Motor neuron (in vitro differentiated cells): ENCODE data around the gene PLB1. TPM values are rescaled to one million over a fixed set of nuclear protein-coding genes. Genes with fewer than 3 reads are reported as not detected.
A peak's percentile ranks its signal among the peaks of the same experiment; 100 is the strongest.

ENCODE experiments used
- ATAC-seq, 8 experiments: fragments of 200-7000 bp; cut with Tn5 transposase; replicated peaks in 6 of 8; 2 replicates each; pipeline ENCODE4 v1.8.0; 2021; ENCODE audit warnings: mild to moderate bottlenecking in 8 of 8, moderate library complexity in 8 of 8
- H3K27ac ChIP-seq, 2 donors: fragments of 250-450 bp; sonication (Bioruptor Pico); 2 replicates each; pipeline ENCODE4 v1.9.0; 2021; ENCODE audit warnings: antibody characterized with exemption in 2 of 2, mild to moderate bottlenecking in 2 of 2, moderate library complexity in 1 of 2
- H3K4me1 ChIP-seq, 2 donors: fragments of 250-450 bp; sonication (Bioruptor Pico); replicated peaks in 1 of 2; 2 replicates each; pipeline ENCODE4 v1.6.1; 2021; ENCODE audit warnings: antibody characterized with exemption in 2 of 2, mild to moderate bottlenecking in 2 of 2, moderate library complexity in 1 of 2
- H3K4me3 ChIP-seq, 5 donors: fragments of 250-450 bp; sonication (Bioruptor Pico); 2 replicates each; pipeline ENCODE4 v1.9.0; 2021; ENCODE audit warnings: antibody characterized with exemption in 5 of 5, mild to moderate bottlenecking in 5 of 5, moderate library complexity in 4 of 5
- WGBS, 10 experiments: fragments of 450-650 bp; shearing (Covaris generic); methylation state at CpG; one replicate each; pipeline ENCODE4 v1.0.0; 2022; 5-methylcytosine and 5-hydroxymethylcytosine counted together
- in situ Hi-C, 9 experiments: fragments of 400-800 bp; cut with MboI; loops; one replicate each; pipeline ENCODE4 v1.15.0; 2021; ENCODE audit warnings: low sequenced_read_pairs in 9 of 9, low pct_unique_long_range_greater_than_20kb in 2 of 9; ENCODE audit not compliant: unreplicated experiment in 9 of 9
- total RNA-seq, 8 experiments: library from RNA; unstranded; fragments of 300-600 nt; gene quantifications; 2 replicates each; pipeline versions ENCODE4 v1.2.3 to v1.2.4, GENCODE V29; 2022

Gene PLB1
- total RNA-seq, 8 experiments from 2014 or later = 0.49 to 3.3 (median 1.3) TPM

GRCh38 chr2:28606986-28607441 lies 111.2 kb downstream of the PLB1 start:
- no peak overlapping the region for H3K4me3 ChIP-seq
- WGBS, 10 experiments = 59 to 80% (median 77%) methylated on average over 1 to 4 of the region's 5 CpGs; no CpG with 5 or more reads in 6 of the 10 experiments
- H3K27ac ChIP-seq = no peak overlapping the region
- in situ Hi-C loops = no loop called here
- ATAC-seq = peak; percentile 47 to 85 (median 64)
- peaks cover 19 to 24% of the 10 kb centered on the region in 2 donors for H3K4me1 ChIP-seq

DNA sequence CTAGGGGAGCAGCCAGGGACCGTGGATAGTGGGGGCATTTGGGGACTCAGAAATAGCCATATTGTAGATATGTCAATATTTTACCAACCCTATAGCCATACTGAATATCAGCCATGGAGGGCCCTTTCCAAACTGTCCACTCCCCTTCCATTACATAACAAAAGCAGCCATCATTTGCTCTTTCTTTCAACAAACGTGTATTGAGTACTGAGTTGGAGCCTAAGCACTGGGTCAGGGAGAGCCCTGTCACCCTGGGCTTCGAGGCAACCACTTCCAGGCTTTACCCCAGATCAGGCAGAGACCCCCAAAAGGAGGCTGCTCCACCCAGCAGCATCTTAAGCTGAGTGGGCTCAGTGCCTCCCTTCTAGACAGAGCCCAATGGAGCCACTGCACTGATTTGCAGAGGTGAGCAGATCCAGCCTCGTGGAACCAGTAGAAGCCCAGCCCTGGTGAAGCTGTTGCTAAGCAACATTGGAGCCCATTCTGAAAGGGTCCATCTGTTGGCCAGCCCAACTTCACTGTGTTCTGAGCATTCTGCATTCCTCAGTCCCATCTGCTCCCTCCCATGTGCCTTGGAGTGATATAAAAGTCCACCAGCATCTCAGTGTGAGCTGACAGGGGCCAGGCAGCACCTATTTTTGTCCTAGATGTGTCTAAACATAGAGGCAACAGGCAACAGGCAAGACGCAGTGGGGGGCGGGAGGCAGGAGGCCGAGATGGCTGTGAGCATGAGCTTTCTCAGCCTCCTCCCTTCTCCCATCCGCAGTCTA lies 112.1 kb downstream of the PLB1 start:
- peak in 6 of 8 experiments; percentile 20 to 86 (median 74) for ATAC-seq
- Histone ChIP-seq H3K27ac (peak overlapping the region in 1 of 2 donors; percentile 45), H3K4me1 (peaks cover 19 to 24% of the 10 kb centered on the region in 2 donors), H3K4me3 (no peak overlapping the region)
- in situ Hi-C loops = no loop called here
- WGBS, 10 experiments = 17 to 94% (median 48%) methylated on average over 1 to 6 of the region's 8 CpGs; no CpG with 5 or more reads in 2 of the 10 experiments

DNA sequence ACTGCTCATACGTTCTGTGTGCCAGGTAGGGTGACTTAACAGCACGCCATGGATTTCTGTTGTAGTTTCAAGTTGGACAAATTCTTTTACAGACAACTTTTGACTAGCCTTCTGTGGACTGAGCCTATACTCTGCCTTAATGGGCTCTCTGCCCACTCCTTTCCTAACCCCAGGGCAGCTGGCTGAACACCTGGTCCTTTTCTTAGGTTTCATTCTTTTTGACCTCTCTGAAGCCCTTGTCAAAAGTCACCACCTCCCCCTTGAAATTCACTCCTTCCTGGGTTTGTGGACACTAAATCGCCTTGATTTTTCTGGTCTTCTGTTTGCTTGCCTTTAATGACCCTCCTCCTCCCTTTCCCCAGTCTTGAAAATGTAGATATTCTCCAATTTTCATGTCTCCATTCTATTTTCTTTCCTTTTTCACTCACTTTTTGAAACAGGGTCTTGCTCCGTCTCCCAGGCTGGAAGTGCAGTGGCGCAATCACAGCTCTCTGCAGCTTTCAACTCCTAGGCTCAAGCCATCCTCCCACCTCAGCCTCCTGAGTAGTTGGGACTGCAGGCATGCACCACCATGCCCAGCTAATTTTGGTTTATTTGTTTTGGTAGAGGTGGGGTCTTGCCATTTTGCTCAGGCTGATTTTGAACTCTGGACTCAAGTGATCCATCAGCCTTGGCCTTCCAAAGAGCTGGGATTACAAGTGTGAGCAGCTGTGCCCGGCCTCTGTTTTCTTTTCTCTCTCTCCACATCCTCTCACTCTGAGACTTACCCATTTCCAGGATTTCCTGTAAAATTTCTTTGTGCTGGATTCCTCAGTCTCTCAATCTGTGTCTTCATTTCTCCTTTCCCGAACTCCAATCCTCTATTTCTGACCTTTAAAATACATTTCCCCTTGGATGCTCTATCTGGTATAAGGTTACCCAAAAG lies 112.9 kb downstream of the PLB1 start:
- Histone ChIP-seq H3K4me3 (no peak overlapping the region), H3K4me1 (peaks cover 21 to 25% of the 10 kb centered on the region in 2 donors), H3K27ac (no peak overlapping the region)
- no peak for ATAC-seq
- 68 to 100% (median 88%) methylated on average over 3 to 5 of the region's 7 CpGs; no CpG with 5 or more reads in 1 of the 10 experiments for WGBS, 10 experiments
- in situ Hi-C loops = no loop called here

GRCh38 chr2:28610583-28611201 lies 114.8 kb downstream of the PLB1 start:
- Histone ChIP-seq H3K4me1 (peaks cover 25 to 33% of the 10 kb centered on the region in 2 donors), H3K4me3 (no peak overlapping the region), H3K27ac (no peak overlapping the region)
- in situ Hi-C loops = no loop called here
- ATAC-seq = peak in 7 of 8 experiments; percentile 28 to 81 (median 70)
- 6 to 76% (median 61%) methylated on average over 1 to 6 of the region's 8 CpGs; no CpG with 5 or more reads in 6 of the 10 experiments for WGBS, 10 experiments

- no peak for ATAC-seq
- Histone ChIP-seq H3K4me1 (peaks cover 20 to 28% of the 10 kb centered on the region in 2 donors), H3K4me3 (no peak overlapping the region), H3K27ac (no peak overlapping the region)
- 70 to 100% (median 90%) methylated on average over 1 to 4 of the region's 9 CpGs; no CpG with 5 or more reads in 3 of the 10 experiments for WGBS, 10 experiments
- in situ Hi-C loops = no loop called here
Measured at GRCh38 chr2:28612131-28612812, 116.4 kb downstream of the PLB1 start.

DNA sequence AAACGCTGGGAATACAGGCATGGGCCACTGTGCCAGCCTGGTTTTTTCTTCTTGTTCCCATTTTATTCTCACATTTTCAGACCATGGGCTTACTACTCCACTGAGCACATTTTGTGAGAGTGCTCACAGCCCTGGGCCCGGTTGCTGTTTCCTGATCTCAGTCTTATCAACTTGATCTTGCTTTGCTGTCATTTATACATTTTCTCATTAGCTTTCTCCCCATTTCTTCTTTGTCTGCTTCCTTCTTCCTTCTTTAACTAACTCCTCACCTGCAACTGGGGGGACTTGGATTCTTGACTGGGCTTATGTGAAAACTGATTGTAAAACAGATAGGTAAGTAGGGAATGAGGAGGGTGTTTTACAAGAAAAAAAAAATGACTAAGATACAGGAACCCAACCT lies 117.3 kb downstream of the PLB1 start:
- in situ Hi-C loops = no loop called here
- 63 to 100% (median 93%) methylated on average over 1 to 2 of the region's 2 CpGs; no CpG with 5 or more reads in 1 of the 10 experiments for WGBS, 10 experiments
- H3K4me1 ChIP-seq = peaks cover 12 to 19% of the 10 kb centered on the region in 2 donors
- no peak overlapping the region for H3K4me3 ChIP-seq
- H3K27ac ChIP-seq = no peak overlapping the region
- no peak for ATAC-seq

- Histone ChIP-seq H3K4me3 (no peak overlapping the region), H3K27ac (no peak overlapping the region), H3K4me1 (peaks cover 13 to 18% of the 10 kb centered on the region in 2 donors)
- in situ Hi-C loops = no loop called here
- peak in 7 of 8 experiments; percentile 14 to 64 (median 49) for ATAC-seq
- WGBS, 10 experiments = 20 to 100% (median 77%) methylated on average over 1 to 8 of the region's 11 CpGs; no CpG with 5 or more reads in 1 of the 10 experiments
Measured at GRCh38 chr2:28613633-28614501, 118.0 kb downstream of the PLB1 start.

- Histone ChIP-seq H3K4me3 (no peak overlapping the region), H3K27ac (no peak overlapping the region), H3K4me1 (peaks cover 15 to 18% of the 10 kb centered on the region in 2 donors)
- peak in 3 of 8 experiments; percentile 32 to 38 (median 34) for ATAC-seq
- 38 to 100% (median 73%) methylated on average over 1 to 6 of the region's 6 CpGs; no CpG with 5 or more reads in 1 of the 10 experiments for WGBS, 10 experiments
- in situ Hi-C loops = no loop called here
Measured at GRCh38 chr2:28615706-28616105, 119.8 kb downstream of the PLB1 start.

DNA sequence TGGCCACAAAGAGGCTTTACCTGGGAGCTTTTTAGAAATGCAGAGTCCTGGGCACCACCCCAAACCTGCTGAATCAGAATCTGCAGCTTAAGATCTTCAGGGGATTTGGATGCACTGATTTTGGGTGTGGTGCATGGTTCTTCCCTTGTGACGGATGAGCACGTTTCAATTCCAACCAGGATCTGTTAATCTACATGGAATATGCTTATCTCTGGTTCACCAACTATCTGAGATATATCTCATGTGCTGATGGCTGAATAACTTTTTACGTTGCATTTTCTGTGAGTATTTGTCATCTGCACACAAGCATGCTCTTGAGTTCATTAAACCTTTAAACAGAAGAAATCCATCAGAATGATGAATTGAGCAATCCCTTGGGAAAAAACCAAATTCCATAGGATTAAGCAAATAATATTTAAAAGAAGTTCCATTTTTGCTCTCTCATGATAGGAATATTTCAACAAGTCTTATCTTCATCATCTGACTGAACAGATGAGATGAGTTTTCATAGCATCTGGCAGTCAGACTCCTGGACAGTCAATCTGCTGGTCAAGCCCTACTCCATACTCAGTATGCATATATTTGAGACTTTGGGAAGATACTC lies 120.6 kb downstream of the PLB1 start:
- ATAC-seq = peak in 3 of 8 experiments; percentile 58 to 73 (median 62)
- no peak overlapping the region for H3K27ac ChIP-seq
- WGBS, 10 experiments = 0 to 100% (median 79%) methylated on average over 2 to 3 of the region's 3 CpGs; no CpG with 5 or more reads in 2 of the 10 experiments
- in situ Hi-C loops = no loop called here
- peaks cover 23 to 25% of the 10 kb centered on the region in 2 donors for H3K4me1 ChIP-seq
- no peak overlapping the region for H3K4me3 ChIP-seq

- Histone ChIP-seq H3K27ac (no peak overlapping the region), H3K4me1 (peaks cover 30 to 34% of the 10 kb centered on the region in 2 donors), H3K4me3 (no peak overlapping the region)
- ATAC-seq = no peak
- in situ Hi-C loops = no loop called here
- WGBS, 10 experiments = 90 to 100% (median 96%) methylated on average over 1 to 3 of the region's 3 CpGs; no CpG with 5 or more reads in 4 of the 10 experiments
Measured at GRCh38 chr2:28617502-28618184, 121.8 kb downstream of the PLB1 start.
